HG03354 (cell line): ENCODE measurements around the gene PLA2G2E.
"Not testable (repeated sequence)": the region's sequence is repeated elsewhere in the genome, so short reads cannot be mapped to it uniquely, and the experiment has no call there.

Source experiments
- ATAC-seq: cut with Tn5 transposase; IDR thresholded peaks from one replicate; pipeline ENCODE4 v1.9.1; 2021; ENCODE audit warnings: mild to moderate bottlenecking; ENCODE audit not compliant: unreplicated experiment, poor library complexity, severe bottlenecking

The PLA2G2E gene

DNA sequence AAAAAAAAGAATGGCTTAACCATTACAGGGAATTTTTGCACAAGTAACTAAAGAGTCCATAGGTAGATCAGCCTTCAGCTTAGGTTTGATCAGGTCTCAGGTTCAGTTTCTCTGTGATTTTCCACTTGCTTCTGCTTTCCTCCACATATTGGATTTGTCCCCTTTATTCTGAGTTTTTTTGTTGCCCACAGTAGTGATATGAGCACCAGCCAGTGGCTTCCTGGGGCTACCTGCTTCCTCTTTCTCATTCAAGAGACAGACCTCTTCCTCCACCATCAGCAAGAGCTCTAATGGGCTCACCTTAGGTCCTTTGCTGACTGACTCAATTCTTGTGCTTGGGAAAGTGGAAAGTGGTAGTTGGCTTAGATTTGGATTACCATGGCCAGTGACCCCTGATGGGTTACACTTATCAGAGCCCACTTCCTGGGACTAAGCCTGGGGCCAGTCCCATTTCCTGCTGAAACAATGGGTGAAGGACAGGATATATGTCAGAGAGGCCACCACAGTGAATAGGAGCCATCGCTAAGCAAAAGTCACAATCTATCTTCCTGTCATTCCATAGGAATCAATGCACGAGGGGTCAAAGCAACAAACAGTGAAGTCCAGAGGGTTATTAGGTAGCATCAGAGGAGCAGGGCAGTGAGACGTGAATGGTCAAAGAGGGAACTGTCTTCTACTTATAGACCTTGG lies 12.8 kb upstream of the PLA2G2E start:
- ATAC-seq, result no peak

GRCh38 chr1:19934336-19934735 lies 10.9 kb upstream of the PLA2G2E start:
- ATAC-seq, result no peak

DNA sequence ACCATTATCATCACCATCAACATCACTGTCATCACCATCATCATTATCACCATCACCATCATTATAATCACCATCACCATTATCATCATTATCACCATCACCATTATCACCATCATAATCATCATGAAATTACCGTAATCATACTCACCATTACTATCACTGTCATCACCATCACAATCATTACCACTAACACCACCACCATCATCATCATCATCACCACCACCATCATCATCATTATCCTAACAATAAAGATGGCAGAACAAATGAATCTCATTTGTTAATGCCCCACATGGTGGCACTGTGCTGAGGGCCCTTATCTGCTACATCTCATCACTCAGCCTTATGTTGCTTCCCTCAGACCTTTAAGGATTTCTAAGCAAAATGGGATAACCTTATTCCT lies 9.4 kb upstream of the PLA2G2E start:
- no peak for ATAC-seq

GRCh38 chr1:19927130-19927421 lies 3.7 kb upstream of the PLA2G2E start:
- ATAC-seq, result not testable (repeated sequence)

- ATAC-seq, result no peak
These were observed 3.1 kb upstream of the PLA2G2E start for GRCh38 chr1:19926296-19927129.

- ATAC-seq, result no peak
These were observed 2.1 kb upstream of the PLA2G2E start for GRCh38 chr1:19925342-19926070.

DNA sequence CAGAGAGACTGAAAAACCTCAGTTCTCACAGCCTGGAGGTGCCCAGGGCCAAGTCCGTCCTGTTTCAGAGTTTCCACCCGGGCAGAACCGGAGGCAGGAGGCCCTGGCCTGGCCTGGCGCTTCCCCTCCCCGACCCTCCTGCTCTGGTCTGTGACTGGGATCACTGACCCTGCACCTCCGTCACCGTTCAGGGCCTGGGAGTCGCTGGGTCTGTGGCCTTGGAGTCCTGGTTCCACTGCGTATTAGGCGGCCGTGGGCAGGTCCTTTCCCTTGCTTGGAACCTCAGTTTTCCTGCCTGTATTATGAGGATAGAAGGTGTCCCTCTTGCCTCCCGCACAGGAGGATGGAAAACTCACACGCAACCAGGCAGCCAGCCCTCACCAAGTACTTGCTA lies 533 bp upstream of the PLA2G2E start:
- ATAC-seq, result no peak

DNA sequence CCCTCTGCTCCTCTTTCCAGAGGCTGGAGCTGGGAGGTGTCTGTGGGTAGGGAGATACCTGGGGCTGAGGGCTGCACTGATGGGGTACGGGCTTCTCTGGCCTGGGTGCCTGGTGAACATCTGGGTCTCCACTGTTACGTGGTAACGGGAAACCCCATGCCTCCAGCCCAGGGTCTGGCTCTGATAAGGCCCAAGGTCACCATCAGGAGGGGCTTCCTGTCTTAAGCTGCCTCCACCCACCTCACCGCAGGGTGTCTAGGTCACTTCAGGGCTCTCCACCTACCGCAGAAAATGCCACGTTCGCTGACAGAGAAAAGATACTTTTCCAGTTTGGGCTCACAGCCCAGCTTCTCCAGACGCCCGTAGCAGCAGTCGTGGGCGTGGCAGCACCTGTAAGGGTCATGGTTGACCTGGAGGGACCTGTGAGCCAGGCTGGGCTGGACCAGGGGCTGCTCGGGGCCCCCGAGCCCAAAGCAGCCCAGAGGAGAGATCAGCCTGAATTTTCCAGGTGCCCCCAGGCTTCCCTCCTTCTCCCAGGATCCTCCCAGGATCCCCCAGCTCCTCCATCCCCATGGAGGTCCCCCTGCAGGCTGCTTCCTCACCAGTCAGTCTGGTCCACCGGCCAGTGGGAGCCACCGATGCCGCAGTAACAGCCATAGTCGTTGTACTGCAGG lies 1.3 kb downstream of the PLA2G2E start:
- no peak for ATAC-seq

GRCh38 chr1:19921310-19921709 lies 2.1 kb downstream of the PLA2G2E start:
- ATAC-seq, result no peak

GRCh38 chr1:19920132-19920710 lies 3.2 kb downstream of the PLA2G2E start:
- ATAC-seq, result no peak

DNA sequence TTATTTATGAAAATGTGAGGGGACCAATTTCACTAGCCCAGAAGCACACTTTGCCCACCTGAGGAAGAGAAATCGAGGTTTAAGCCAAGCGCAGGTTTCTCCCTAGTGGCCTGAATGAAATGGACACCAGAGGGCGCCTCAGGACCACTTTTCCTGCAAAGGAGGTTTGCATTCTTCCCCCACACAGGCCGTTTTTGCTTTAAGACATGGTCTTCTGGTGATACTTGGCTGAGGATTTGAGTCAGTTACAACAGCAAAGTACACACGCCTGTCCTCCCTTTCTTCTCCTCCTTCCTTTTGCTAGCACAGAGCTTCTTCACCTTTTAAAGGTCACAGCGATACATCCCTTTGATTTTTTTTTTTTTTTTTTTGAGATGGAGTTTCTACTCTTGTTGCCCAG lies 5.4 kb downstream of the PLA2G2E start:
- no peak for ATAC-seq

DNA sequence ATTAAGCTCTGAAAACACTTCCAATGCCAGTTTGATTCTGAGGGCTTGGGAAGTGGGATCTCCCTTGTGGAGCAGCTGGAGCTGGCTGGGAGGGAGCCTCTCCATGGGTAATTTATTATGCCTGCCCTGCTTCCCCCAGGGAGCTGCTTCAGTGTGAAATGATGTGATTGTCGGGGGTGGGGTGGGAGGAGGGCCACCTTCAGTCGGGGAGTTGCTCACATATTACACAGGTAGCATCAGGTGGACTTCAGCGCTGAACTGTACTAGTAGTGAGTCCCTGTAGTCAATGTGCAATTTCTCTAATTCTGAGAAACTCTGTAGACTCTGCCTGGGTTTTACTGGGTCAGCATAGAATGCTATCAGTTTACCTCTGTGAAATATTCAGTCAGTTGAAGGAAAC lies 12.8 kb downstream of the PLA2G2E start:
- no peak for ATAC-seq

GRCh38 chr1:19909971-19910370 lies 13.4 kb downstream of the PLA2G2E start:
- no peak for ATAC-seq

DNA sequence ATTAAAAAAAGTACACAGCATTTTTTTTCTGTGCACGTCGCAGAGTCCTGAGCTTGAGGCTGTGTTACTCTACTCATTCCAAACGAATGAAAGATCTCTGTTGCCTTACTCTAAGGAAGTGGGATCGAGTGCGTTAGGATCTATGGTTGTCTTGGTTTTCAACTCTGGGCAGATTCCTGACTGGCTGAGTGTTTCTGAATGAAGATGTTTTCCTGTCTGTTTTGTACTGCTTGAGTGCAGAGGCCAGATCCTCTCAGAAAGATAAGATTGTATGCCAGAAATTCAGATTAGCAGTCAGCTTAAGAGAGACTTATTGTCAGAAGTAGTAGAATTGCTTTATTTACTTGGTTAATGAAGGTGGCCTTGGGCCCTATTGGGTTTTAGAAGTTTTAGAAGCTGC lies 14.0 kb downstream of the PLA2G2E start:
- no peak for ATAC-seq

DNA sequence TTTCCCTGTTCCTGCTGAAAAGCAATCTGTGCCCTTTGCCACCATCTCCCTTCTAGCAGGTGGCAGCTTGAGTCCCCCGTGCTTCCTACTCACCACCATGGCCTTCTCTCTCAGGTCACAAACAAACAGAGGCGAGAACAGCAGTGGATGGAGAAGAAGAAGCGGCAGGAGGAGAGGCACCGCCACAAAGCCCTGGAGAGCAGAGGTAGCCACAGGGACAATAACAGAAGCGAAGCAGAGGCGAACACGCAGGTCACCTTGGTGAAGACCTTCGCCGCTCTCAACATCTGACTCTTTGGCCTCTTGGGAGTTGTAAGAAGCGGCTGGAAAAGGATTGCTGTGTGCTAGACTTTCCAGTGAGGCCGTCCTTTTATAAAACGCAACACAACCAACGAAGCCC lies 16.0 kb downstream of the PLA2G2E start:
- no peak for ATAC-seq

- ATAC-seq, result no peak
These were observed 19.8 kb downstream of the PLA2G2E start for GRCh38 chr1:19903621-19904020.

GRCh38 chr1:19901653-19902052 lies 21.8 kb downstream of the PLA2G2E start:
- ATAC-seq, result no peak

DNA sequence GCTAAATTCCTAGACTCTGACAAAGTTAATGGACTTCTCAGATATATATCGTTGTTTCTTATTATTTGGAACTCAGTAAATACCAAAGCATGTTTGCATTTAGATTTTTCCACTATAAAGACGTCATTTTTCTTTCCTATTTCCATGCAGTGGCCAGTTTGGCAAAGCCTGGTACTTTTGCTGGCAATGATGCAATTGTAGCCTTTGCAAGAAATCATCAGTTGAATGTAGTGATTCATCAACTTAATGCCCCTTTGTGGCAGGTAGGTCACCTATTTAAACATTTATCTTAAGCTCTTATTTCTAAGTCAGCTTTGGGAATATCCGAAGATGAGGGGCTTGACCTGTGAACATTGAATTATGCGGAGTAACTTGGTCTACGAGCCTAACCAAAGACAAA lies 29.2 kb downstream of the PLA2G2E start:
- ATAC-seq, result no peak

DNA sequence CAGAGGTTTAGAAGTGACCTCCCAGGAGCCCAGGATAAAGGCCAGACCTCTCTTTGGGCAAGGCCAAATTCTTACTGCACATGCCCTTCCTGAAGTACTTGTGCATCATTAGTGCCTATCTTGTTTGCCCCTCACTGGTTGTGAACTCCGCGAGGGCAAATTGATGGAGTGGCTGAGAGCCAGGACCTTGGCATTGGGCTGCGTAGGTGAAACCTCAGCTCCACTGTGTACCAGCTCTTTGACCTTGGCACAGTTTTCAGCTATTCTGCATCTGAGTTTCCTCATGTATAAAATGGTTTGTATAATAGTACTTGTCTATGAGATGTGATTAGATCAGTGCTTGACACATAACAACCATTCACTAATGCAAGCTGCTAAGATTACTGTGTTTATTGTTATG lies 29.7 kb downstream of the PLA2G2E start:
- ATAC-seq, result no peak

GRCh38 chr1:19892628-19893168 lies 30.7 kb downstream of the PLA2G2E start:
- ATAC-seq, result no peak
